HCT116 (cell line): Measurements from ENCODE around the gene RSPH9. TPM values are rescaled to one million over a fixed set of nuclear protein-coding genes. Genes with fewer than 3 reads are reported as not detected.
A peak's percentile ranks its signal among the peaks of the same experiment; 100 is the strongest.

ENCODE experiments used
- ATAC-seq: fragments of 200-7000 bp; cut with Tn5 transposase; 2 replicates; pipeline ENCODE4 v1.9.1; 2020; ENCODE audit warnings: mild to moderate bottlenecking, moderate library complexity
- BruUV-seq: library from RNA; stranded (reverse); fragments of 400-500 nt; replicated peaks from 2 replicates; lab custom pipeline; 2021; lab: Mats Ljungman, UMichigan
- CTCF ChIA-PET: fragments of 300-600 bp; sonication (Branson Sonifier 250); formaldehyde crosslinking; loops from one replicate; lab custom pipeline; 2021; ENCODE audit warnings: antibody characterized with exemption; lab: Charles Lee
- POLR2A ChIA-PET: fragments of 300-600, 350-600 bp; sonication (Branson Sonifier 250); formaldehyde crosslinking; loops from one replicate; lab custom pipeline; 2021; ENCODE audit warnings: antibody characterized with exemption; lab: Charles Lee
- RAD21 ChIA-PET, 2 experiments: fragments of 300-600 bp; sonication (Branson Sonifier 250); formaldehyde crosslinking; loops; one replicate each; lab custom pipeline; 2023; ENCODE audit warnings: low total read pairs in 2 of 2; ENCODE audit not compliant: uncharacterized antibody in 2 of 2, unreplicated experiment in 2 of 2, low non-redundant PET in 1 of 2; lab: Charles Lee
- DNase-seq: peaks from one replicate; pipeline ENCODE4 v3.0.0-alpha.2; 2010; ENCODE audit warnings: low read depth, low spot score
- H2AFZ ChIP-seq: fragments of 200-600 bp; shearing (Covaris generic), sonication (generic); 2 replicates; pipeline ENCODE4 v1.6.1; 2017; ENCODE audit warnings: low read depth, mixed run types, mixed read lengths, antibody characterized with exemption, low read length; ENCODE audit not compliant: poor library complexity, severe bottlenecking
- H3K27ac ChIP-seq: 2 replicates; pipeline ENCODE4 v1.5.1; 2012; ENCODE audit warnings: low read depth, low read length
- H3K27me3 ChIP-seq: fragments of 200-600 bp; sonication (generic); 2 replicates; pipeline ENCODE4 v1.6.1; 2016; ENCODE audit warnings: mixed run types, low read length, mixed read lengths; ENCODE audit not compliant: insufficient read depth
- H3K36me3 ChIP-seq, 2 experiments: fragments of 200-500 bp in 1 of 2; fragments of 200-600 bp in 1 of 2; sonication (Bioruptor generic) in 1 of 2; sonication (generic) in 1 of 2; 2 replicates each; pipeline versions ENCODE4 v1.5.1 to v1.6.1; 2014 to 2016; ENCODE audit warnings: low read length in 2 of 2, inconsistent platforms in 1 of 2, mixed read lengths in 1 of 2, mixed run types in 1 of 2; ENCODE audit not compliant: insufficient read depth in 2 of 2, control insufficient read depth in 1 of 2
- H3K4me1 ChIP-seq, 2 experiments: fragments of 200-600 bp in 1 of 2; sonication (generic) in 1 of 2; 2 replicates each; pipeline versions ENCODE4 v1.5.1 to v1.6.1; 2012 to 2017; ENCODE audit warnings: low read length in 2 of 2, inconsistent platforms in 1 of 2, mild to moderate bottlenecking in 1 of 2, mixed read lengths in 1 of 2, mixed run types in 1 of 2, moderate library complexity in 1 of 2; ENCODE audit not compliant: insufficient read depth in 2 of 2, control insufficient read depth in 1 of 2
- H3K4me2 ChIP-seq: fragments of 200-600 bp; sonication (generic); 2 replicates; pipeline ENCODE4 v1.6.1; 2017; ENCODE audit warnings: mixed run types, low read length, mixed read lengths
- H3K4me3 ChIP-seq, 2 experiments: fragments of 200-600 bp in 1 of 2; sonication (generic) in 1 of 2; replicated peaks in 1 of 2; 2 replicates each; pipeline ENCODE4 v1.5.1; 2011 to 2016; ENCODE audit warnings: low read length in 2 of 2, control low read depth in 1 of 2, low read depth in 1 of 2, mild to moderate bottlenecking in 1 of 2, mixed read lengths in 1 of 2, mixed run types in 1 of 2
- H3K79me2 ChIP-seq: fragments of 200-600 bp; sonication (generic); 2 replicates; pipeline ENCODE4 v1.6.1; 2017; ENCODE audit warnings: mild to moderate bottlenecking, mixed run types, low read length, moderate library complexity, mixed read lengths; ENCODE audit not compliant: insufficient read depth
- H3K9ac ChIP-seq: fragments of 200-600 bp; sonication (generic); 2 replicates; pipeline ENCODE4 v1.6.1; 2016; ENCODE audit warnings: low read length, mixed read lengths
- H3K9me2 ChIP-seq: fragments of 200-600 bp; sonication (generic), shearing (Covaris generic); 2 replicates; pipeline ENCODE4 v1.6.1; 2017; ENCODE audit warnings: mixed run types, mild to moderate bottlenecking, moderate library complexity; ENCODE audit not compliant: insufficient read depth
- H3K9me3 ChIP-seq, 2 experiments: fragments of 200-500 bp in 1 of 2; fragments of 200-600 bp in 1 of 2; sonication (Bioruptor generic) in 1 of 2; sonication (generic) in 1 of 2; 2 replicates each; pipeline ENCODE4 v1.6.1; 2014 to 2017; ENCODE audit warnings: low read length in 2 of 2, mixed read lengths in 2 of 2, inconsistent platforms in 1 of 2, low read depth in 1 of 2, mild to moderate bottlenecking in 1 of 2, mixed run types in 1 of 2, moderate library complexity in 1 of 2; ENCODE audit not compliant: control insufficient read depth in 1 of 2, insufficient read depth in 1 of 2
- H4K20me1 ChIP-seq: fragments of 200-600 bp; sonication (generic), shearing (Covaris generic); 2 replicates; pipeline ENCODE4 v1.6.1; 2017; ENCODE audit warnings: mixed run types, mild to moderate bottlenecking, moderate library complexity; ENCODE audit not compliant: insufficient read depth
- POLR2AphosphoS5 ChIP-seq: IDR thresholded peaks from 2 replicates; pipeline ENCODE4 v1.6.1; 2011; ENCODE audit warnings: mild to moderate bottlenecking, low read depth, low read length, moderate library complexity
- intact Hi-C: fragments of 100-400 bp; cut with micrococcal nuclease; formaldehyde crosslinking; loops from 2 replicates; pipeline ENCODE4 v1.10.0; 2022
- total RNA-seq: library from RNA; stranded (reverse); gene quantifications from one replicate; pipeline ENCODE4 v1.2.1, GENCODE V29; 2021; ENCODE audit not compliant: unreplicated experiment
- TF ChIP-seq, protein P1 (sequence below): IDR thresholded peaks from 2 replicates; pipeline ENCODE4 v1.6.1; 2012; ENCODE audit warnings: low read depth

Gene RSPH9
- total RNA-seq, 1 experiment from 2014 or later: not detected

DNA sequence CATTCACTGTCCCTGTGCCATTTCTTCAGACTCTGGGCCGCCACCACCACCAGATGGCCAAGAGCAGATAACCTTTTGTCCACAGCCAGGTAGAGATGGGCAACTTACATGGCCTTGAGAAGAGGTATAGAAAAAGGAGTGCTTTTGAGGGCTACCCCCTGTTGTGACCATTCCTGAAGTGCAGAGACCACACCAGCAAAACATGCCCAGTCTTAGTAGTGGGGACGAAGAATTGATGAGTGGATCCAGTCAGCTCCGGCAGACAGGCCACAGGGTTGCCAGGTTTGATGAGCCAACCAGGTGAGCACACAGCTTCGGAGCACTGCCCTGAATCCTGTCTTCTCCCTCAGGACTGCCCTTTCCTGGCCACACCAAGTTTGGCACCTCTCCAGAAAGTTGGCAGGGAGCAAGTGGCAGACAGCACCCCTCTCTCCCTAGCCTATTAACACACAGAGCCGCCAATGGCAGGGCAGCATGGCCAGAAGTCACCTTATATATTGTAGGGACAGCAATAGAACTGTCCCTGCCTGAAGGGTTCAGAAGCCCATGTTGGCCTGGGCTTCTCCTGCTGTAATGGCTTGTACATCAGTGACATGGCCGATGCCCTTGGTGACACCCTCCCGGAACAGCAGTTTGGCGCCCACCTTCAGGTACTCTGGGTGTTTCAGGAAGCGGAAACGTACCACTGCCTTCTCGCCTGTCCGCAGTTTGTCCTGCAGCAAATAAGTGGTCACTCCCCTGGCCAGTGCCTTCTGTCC lies 23.6 kb upstream of the RSPH9 start:
- H3K36me3 ChIP-seq: peaks cover 26 to 55% of the 10 kb centered on the region in 2 experiments; a peak in 3 of 4 replicates

More for the DNA sequence above, 23.6 kb upstream of the RSPH9 start:
- no TSS peak for BruUV-seq
- Histone ChIP-seq H3K9ac (no peak overlapping the region), H3K4me2 (no peak overlapping the region), H3K79me2 (peaks cover 3% of the 10 kb centered on the region; the same call in 1 of the 2 replicates), H2AFZ (no peak overlapping the region), H3K27me3 (no peaks in the 10 kb centered on the region), H3K27ac (no peak overlapping the region), H4K20me1 (no peaks in the 10 kb centered on the region), H3K4me1 (no peaks in the 10 kb centered on the region), H3K4me3 (no peak overlapping the region), H3K9me2 (no peaks in the 10 kb centered on the region), H3K9me3 (no peaks in the 10 kb centered on the region)
- peak; percentile 10; the same call in 1 of the 2 replicates for ATAC-seq
- TF ChIP-seq, protein P1, sequence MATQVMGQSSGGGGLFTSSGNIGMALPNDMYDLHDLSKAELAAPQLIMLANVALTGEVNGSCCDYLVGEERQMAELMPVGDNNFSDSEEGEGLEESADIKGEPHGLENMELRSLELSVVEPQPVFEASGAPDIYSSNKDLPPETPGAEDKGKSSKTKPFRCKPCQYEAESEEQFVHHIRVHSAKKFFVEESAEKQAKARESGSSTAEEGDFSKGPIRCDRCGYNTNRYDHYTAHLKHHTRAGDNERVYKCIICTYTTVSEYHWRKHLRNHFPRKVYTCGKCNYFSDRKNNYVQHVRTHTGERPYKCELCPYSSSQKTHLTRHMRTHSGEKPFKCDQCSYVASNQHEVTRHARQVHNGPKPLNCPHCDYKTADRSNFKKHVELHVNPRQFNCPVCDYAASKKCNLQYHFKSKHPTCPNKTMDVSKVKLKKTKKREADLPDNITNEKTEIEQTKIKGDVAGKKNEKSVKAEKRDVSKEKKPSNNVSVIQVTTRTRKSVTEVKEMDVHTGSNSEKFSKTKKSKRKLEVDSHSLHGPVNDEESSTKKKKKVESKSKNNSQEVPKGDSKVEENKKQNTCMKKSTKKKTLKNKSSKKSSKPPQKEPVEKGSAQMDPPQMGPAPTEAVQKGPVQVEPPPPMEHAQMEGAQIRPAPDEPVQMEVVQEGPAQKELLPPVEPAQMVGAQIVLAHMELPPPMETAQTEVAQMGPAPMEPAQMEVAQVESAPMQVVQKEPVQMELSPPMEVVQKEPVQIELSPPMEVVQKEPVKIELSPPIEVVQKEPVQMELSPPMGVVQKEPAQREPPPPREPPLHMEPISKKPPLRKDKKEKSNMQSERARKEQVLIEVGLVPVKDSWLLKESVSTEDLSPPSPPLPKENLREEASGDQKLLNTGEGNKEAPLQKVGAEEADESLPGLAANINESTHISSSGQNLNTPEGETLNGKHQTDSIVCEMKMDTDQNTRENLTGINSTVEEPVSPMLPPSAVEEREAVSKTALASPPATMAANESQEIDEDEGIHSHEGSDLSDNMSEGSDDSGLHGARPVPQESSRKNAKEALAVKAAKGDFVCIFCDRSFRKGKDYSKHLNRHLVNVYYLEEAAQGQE: no peak
- TF ChIP-seq POLR2AphosphoS5: peak; percentile 56; the same call in 1 of the 2 replicates
- ChIA-PET POLR2A (no interaction called here), RAD21 (no interaction called here), CTCF (no interaction called here)
- no peak for DNase-seq
- intact Hi-C loops: no loop called here
